ENCODE data around the gene ULK1.
"Not testable (repeated sequence)": the region's sequence is repeated elsewhere in the genome, so short reads cannot be mapped to it uniquely, and the experiment has no call there.

The ULK1 gene

DNA sequence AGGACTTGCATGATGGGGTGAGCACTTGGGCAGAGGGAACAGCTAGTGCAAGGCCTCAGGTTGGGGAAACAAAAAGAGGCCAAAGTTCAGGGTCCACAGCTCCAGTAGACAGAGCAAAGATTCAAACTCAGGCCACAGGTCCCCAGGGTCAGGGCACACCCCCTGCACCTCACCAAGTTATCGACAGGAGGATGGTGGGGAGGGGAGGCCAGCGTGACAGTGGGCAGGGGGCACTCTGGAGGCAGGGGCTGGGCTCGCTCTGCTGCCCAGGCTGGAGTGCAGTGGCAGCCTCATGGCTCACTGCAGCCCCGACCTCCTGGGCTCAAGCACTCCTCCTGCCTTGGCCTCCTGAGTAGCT lies 32.4 kb upstream of the ULK1 start:
- no peak for DNase-seq

DNA sequence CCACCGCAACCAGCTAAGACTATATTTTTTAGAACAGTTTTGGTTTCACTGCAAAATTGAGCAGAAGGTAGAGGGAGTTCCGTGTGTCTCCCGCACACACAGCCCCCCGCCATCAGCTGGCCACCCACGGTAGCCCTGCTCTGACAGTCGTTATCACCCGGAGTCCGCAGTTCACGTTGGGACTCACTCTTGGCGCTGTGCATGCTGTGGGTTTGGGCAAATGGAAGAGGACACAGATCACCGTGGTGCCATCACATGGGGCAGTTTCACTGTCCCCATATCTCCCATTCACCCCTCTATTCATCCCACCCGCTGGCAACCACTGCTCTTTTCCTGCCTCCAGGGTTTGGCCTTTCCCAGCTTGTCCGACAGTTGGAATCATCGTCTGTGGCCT lies 31.8 kb upstream of the ULK1 start:
- no peak for DNase-seq

DNA sequence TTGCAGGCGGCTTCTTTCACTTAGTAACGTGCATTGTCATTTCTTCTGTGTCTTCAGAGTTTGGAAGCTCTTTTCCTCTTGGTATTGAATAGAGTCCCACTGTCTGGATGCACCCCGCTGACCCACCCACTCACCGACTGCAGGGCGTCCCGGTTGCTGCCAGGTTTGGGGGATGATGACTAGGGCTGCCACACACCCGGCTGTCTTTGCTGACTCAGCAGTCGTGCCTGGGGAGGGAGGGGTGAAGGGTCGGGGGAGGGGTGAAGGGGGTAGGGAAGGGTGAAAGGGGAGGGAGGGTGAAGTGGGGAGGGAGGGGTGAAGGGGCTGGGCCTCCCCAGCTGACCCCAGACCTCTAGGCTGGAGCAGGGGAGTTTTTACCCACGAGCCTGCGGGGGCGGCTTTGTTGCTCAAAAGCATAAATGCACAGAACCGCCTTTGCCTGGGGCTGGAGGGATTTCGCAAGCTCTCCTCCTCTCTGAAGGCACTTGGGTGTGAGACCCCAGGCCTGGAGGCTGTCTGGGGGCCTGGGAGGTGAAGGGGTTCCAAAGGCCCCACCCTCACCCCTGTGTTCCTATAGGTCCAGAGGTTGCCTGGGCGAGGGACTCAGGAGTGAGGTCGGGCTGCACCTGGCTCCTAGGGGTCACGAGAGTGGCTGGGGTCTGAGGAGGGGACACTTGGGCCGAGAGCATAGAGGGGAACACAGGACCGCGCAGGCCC lies 31.3 kb upstream of the ULK1 start:
- no peak for DNase-seq

DNA sequence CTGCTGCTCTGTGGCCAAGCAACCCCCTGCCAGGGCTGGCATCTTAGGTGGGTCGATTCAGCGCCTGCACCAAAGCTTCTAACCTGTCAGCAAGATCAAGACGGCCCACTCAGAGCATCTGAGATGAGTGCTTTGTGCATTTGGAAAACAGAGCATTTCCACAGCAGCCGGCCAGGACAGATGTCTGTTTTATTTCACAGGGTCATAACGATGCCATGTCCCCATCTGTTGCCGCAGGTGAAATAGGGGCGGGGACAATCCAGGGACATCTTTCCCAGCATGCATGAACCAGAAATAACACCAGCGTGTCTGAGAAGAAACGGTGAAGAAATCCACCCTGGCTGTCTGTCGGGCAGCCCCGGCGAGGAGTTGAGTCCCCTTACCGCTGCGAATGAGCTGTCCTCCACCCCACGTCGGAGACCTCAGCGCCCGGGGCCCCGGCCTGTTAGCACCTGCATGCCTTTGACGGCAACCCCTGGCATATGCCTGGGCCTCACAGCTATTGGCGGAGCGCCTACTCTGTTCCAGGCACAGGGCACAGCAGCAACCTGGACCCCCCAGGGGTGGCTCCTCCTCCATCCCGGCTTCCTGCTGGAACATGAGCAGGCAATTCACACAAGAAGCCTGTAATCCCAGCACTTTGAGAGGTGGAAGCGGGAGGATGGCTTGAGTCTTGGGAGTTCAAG lies 30.6 kb upstream of the ULK1 start:
- DNase-seq, result no peak

DNA sequence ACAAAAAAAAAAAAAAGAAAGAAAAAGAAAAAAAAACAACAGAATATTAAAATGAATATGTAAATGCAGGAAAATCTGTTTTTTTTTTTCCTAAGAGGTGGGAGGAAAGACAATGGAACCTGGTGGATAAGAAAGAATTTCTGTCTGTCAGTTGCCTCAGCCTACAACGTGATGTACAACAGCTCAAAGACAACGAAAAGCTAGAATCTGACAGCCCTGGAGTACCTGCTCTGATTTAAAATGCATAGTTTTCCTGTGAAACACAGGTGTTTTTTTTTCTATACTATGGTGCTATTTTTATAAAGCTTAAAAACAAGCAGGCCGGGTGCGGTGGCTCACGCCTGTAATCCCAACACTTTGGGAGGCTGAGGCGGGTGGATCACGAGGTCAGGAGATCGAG lies 30.0 kb upstream of the ULK1 start:
- DNase-seq, result no peak

DNA sequence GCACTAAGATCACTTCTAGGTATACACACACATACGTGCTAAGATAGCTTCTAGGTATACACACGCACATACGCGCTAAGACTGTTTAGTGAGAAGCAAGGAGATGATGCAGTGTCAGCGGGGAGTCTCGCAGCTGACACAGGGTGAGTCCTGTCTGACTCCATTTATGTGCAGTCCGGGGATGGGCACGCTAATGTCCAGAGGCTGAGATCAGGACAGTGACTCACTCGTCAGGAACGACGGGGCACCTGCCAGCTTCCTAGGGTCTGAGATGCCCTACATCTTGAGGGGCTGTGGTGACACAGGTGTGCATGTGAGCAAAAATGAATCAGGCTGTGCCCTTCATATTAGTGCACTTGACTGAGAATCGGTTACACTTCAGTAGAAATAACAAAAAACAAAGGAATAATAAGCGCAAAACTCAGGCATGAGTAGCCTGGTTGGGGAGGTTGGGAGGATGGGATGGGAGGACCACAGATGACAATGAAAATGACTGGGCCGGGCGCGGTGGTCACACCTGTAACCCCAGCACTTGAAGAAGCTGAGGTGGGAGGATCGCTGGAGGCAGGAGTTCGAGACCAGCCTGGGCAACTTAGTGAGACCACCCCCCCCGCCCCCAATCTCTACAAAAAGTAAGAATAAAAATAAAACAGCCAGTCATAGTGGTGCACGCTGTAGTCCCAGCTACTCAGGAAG lies 29.1 kb upstream of the ULK1 start:
- peak; percentile 45 for DNase-seq

DNA sequence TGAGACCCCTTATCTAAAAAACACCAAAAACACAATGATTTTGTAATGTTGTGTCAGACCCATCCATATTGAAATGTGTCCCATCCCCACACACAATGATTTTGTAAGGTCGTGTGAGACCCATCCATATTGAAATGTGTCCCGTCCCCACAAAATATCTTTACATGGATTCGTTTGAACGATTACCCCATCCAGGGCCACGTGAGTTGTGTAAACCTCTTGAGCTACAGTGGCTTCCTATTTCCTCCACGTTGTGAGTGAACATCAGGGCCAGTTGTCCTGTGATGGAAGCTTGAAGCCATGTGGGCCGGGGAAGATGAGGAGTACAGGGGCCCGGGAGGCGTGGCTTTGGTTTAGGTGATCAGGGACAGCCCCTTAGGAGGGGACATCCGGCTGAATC lies 27.0 kb upstream of the ULK1 start:
- DNase-seq, result no peak

DNA sequence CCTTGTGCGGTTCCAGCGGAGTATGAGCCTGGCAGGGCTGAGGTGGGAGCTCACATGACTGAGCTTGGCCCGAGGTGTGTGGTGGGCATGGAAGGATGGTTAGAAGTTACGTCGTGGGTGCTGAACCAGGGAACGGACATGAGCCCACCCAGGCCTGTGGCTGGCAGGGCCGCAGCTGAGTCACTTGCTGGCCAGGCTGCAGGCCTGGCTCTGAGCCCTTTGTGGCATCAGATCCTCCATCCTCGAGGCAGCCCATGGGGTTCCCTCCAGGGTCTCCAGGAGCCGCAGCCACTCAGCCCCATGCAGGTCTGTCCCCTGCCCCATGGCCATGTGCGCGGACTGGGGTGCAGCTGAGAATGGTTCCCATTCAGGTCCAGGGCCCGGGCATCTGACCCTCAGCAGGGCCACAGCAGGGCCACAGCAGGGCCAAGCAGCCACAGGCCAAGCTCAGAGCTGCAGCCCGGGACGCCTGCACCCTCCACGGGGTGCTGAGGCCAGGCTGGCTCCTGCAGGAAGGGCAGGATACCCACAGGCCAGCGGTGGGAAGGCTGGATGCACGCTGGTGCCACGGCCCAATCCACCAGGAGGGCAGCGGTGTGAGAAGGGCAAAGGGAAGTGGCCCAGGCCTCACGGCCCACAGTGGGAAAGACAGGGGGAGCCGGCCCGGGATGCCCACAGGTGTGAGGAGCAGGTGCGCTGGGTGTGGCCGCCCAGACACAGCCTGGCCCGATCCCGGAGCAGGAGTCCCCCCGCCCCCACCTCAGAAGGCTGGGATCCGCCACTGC lies 26.3 kb upstream of the ULK1 start:
- DNase-seq, result no peak

DNA sequence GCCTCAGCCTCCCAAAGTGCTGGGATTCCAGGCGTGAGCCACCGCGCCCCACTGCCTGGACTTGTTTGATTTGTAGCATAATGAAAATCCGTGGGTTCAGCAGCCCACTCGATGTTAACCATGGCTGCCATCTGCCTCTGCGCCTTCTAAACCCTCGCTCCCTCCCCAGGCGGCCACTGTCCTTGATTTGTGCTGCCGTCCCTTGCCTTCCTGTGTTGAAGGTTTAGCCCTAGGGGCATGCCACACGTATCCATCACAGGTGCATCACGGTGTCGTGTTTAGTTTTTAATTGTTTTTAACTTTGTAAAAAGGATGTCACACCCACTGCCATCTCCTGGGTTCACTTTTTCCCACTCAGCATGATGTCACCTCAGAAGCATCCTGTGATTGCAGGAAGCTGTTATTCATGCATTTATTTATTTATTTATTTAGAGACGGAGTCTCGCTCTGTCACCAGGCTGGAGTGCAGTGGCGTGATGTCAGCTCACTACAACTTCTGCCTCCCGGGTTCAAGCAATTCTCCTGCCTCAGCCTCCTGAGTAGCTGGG lies 24.5 kb upstream of the ULK1 start:
- peak; percentile 66 for DNase-seq

DNA sequence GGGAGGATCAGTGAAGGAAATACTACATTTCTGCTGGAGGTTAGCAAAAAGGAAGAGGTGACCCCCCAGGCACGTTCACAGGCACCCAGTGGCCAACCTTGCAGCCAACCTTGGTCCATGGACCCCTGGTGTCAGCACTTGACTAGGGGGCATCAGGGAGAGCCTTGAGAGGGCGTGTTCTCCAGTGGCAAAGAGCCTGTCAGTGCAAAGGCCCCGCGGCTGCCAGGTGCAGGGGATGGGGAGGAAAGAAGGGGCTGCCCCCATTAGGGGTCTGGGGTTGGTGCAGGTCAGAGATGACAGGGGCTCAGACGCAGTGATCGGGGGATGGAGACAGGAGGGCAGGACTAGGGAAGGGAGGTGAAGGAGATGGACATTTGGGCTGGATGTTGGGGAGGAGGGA lies 22.7 kb upstream of the ULK1 start:
- DNase-seq, result no peak

DNA sequence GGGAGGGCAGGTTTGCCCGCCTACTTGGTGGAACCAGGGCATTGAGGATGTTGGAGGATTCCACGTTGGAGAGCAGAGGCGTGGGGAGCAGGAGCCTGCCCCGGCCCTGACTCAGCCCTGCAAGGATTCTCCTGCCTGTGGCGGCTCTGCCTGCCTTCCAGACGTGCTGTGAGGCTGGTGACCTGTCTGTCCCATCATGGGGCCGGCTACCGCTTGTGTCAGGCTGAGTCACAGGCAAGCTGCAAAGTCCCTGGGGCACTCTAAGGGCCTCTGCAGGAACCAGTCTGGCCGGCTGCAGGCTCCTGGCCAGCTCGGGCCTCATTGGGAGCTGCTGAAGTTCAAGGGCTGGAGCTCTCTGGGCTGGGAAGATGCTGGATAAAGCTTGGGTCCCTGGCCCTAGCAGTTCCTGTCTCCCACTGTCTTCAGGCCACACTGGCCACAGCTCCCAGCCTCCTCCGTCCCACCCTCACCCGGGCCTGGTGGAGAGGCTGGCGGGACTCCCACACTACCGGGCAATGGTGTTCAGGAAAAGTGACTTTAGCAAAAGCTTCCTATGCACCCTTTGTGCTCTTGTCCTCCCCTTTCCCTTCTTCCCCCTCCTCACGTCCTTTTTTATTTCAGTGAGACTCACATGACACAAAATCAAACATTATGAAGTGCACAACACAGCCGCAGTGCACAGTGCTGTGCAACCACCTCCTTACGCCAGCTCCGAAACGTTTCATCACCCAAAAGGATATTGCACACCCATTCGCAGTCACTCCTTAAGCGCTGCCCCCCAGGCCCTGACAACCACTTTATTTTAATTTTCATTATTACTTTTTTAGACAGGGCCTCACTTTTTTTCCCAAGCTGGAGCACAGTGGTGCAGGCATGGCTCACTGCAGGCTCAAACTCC lies 22.0 kb upstream of the ULK1 start:
- DNase-seq, result peak; percentile 70

DNA sequence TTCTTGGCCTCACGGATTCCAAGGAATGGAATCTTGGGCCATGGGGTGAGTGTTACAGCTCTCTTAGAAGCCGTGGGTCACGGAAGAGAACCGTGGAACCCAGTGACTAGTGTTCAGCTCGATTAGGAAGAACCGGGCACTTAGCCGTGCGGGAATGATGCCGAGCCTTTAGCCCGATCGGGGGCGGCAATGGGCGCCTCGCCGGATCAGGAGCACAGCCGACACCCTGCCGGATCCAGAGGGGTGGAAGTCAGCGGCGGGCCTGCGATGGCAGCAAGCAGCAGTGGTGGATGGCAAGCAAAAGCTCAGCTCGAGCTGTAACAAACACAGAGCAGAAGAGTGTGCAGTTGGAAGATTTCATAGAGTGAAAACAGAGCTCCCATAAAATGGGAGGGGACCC lies 21.1 kb upstream of the ULK1 start:
- DNase-seq, result no peak

DNA sequence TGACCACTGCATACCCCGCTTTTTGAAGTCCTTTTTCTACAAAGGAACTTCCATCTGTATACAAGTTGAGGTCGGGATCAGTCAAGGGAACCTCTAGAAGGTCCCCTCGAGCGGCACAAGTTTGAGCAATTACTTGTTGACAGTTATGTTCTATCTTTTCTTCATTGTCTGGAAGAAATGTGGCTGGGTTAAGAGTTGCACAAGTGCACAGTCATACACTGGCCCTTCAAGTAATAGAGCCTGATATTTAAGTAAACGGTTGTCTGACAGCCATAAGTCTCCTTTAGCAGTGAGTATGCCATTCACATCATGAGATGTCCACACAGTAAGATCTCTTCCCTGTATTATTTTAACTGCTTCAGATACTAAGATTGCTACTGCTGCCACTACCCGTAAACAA lies 19.4 kb upstream of the ULK1 start:
- not testable (repeated sequence) for DNase-seq

DNA sequence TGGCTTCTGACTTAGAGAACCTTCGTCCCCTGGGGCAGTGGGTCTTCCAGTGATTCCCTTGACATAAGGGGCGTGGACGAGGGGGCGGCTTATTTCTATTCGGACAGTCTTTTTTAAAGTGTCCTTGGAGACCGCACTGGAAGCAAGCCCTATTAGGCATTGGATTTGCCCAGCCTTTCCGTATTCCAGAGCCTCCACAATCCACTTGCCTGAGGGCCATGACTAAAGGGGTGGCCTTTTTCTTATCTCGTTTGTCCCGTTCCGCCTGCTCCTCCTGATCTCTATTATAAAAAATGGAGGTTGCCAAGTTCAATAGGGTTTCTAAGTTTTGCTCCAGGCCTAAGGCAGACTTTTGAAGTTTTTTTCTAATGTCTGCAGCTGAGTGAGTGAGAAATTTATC lies 17.2 kb upstream of the ULK1 start:
- DNase-seq, result not testable (repeated sequence)

DNA sequence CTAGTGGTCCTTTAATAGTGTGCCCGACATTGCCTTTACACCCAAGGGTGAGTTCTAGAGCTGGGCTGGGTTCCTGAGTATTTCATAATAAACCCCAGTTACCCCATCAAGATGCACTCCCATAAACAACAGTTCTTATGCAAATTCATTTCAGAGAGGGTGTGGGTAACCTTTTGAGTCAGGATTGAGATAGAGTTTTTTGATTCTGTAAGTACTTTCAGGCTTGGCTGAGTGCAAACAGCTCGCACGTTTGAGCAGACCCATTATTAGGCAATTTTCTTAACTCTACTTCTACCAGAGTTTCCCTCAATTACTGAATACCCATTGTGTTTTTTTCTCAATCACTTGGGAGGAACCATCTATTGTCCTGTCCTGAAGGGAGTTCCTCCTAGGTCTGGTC lies 16.0 kb upstream of the ULK1 start:
- not testable (repeated sequence) for DNase-seq

DNA sequence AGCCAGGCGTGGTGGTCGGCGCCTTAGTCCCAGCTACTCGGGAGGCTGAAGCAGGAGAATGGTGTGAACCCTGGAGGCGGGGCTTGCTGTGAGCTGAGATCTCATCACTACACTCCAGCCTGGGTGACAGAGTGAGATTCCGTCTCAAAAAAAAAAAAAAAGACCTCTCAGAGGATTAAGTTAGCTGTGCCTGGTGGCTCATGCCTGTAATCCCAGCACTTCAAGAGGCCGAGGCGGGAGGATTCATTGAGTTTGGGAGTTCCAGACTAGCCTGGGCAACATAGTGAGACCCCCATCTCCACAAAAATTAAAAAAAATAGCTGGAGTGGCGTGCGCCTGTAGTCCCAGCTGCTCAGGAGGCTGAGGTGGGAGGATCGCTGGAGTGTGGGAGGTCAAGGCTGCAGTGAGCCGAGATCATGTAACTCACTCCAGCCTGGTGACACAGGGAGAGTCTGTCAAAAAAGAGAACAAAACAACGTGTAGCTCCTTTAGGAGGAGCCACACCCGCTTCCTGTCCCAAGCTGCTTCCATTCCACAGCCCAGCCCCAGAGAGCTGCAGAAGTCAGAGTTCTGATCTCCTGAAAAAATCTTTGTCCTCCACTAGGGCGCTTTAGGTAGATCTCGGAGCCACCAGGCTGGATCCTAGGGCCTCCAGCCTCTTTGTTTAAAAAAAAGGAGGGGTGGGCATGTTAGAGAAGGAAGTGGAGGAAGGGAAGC lies 11.5 kb upstream of the ULK1 start:
- DNase-seq, result no peak

DNA sequence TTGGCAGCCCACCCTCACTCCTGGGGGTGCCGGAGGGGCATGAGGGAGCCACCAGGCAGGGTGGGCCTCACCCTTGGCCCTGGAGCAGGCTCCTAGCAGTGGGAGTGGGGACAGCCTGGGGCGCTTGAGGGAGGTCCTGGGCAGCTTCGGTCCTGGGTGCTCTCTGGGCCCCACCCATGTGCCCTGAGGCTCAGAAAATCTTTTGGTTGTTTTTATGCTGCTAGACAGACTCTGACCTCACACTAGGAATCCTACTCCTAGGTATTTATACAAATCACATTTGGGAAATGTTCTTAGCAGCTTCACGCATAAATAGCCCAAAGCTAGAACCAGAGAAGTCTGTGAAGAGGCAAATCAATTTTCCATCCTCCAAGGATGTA lies 10.9 kb upstream of the ULK1 start:
- no peak for DNase-seq

DNA sequence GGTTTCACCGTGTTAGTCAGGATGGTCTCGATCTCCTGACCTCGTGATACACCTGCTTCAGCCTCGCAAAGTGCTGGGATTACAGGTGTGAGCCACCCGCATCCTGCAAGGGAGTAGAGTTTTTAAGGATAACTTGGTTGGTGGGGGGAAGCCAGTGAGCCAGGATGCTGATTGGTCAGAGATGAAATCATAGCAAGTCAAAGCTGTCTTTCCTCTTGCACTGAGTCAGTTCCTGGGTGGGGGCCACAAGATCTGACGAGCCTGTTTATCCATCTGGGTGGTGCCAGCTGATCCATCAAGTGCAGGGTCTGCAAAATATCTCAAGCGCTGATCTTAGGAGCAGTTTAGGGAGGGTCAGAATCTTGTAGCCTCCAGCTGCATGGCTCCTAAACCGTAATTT lies 9.3 kb upstream of the ULK1 start:
- not testable (repeated sequence) for DNase-seq

DNA sequence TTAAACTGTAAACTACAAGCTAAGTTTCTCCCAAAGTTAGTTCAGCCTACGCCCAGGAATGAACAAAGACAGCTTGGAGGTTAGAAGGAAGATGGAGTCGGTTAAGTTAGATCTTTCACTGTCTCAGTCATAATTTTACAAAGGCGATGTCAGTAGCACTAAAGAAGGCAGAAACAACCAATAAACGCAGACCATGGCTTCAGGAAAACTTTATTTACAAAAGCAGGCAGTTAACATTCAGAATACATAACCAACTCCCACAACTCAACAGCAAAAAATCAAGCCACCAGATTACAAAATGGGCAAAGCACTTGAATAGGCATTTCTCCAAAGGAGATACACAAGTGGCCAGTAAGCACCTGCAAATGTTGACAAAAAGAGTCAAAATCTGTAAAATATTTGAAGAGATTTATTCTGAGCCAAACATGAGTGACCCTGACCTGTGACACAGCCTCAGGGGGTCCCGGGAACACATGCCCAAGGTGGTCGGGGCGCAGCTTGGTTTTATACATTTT lies 8.8 kb upstream of the ULK1 start:
- DNase-seq, result no peak

DNA sequence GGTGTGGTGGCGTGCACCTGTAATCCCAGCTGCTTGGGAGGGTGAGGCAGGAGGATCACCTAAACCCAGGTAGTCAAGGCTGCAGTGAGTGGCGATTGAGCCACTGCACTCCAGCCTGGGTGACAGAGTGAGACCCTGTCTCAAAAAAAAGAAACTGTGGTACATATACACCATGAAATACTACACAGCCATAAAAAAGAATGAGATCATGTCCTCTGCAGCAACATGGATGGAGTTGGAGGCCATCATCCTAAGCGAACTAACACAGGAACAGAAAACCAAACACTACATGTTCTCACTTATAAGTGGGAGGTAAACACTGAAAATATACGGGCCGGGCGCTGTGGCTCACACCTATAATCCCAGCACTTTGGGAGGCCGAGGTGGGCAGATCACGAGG lies 2.7 kb upstream of the ULK1 start:
- DNase-seq, result not testable (repeated sequence)
